ENCODE measurements around the gene PRDM5. TPM values are rescaled to one million over a fixed set of nuclear protein-coding genes. Genes with fewer than 3 reads are reported as not detected.

PRDM5 gene
- total and polyA plus RNA-seq, 2 experiments from 2014 or later, result 8.7 to 12.6 TPM

DNA sequence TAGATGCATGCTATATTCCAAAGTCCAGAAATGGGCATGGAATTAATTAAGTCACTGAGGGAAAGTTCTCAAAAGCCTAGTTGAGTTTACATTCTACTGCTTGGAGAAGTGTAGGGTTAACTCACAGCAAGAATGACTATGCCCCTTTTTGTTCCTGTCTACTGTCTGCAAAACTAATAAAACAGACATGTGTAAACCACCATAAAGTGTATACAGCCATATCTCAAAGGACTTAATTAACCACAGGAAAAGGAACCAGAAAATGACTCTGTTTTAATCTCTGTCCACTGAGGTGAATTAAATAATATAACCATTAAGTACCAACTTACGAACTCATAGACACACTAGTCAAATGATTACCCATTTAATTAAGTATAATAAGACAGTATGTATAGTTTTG lies 84.9 kb downstream of the PRDM5 start:
- Histone ChIP-seq H4K20me1 (ENCODE audit: insufficient read depth) (no peaks in the 10 kb centered on the region), H3K9me2 (ENCODE audit: insufficient read depth) (0 out of 2 replicates have a peak, but pooled peaks cover 3% of the 10 kb centered on the region), H3K36me3 (ENCODE audit: low read depth) (no peaks in the 10 kb centered on the region), H3K27ac (no peak overlapping the region), H3K4me3 (no peak overlapping the region), H3K27me3 (replicated peaks; ENCODE audit: insufficient read depth) (no peaks in the 10 kb centered on the region), H3F3A (ENCODE audit: insufficient read depth) (peaks cover 16% of the 10 kb centered on the region; the same call in 1 of the 2 replicates), H3K4me1 (ENCODE audit: insufficient read depth) (peaks cover 17% of the 10 kb centered on the region), H2AFZ (no peak overlapping the region), H3K9ac (no peak overlapping the region), H3K79me2 (ENCODE audit: insufficient read depth) (no peaks in the 10 kb centered on the region), H3K4me2 (ENCODE audit: unreplicated experiment) (no peak overlapping the region), H3K9me3 (ENCODE audit: low read depth) (no peaks in the 10 kb centered on the region)
- no peak for TF ChIP-seq EZH2 (IDR thresholded peaks at IDR 0.05; ENCODE audit: insufficient read depth, poor library complexity, severe bottlenecking)
- TF ChIP-seq EZH2phosphoT487 (IDR thresholded peaks at IDR 0.05; ENCODE audit: insufficient read depth, low read depth), result no peak
- no peak for DNase-seq
- in situ Hi-C loops (cut with MboI), result no loop called here
- 96 to 97% methylated on average over 1 of the region's 1 CpG for WGBS, 2 experiments (ENCODE audit: low coverage in 1 of 2, low lambda C conversion rate in 2 of 2, missing lambda C conversion rate in 2 of 2)

DNA sequence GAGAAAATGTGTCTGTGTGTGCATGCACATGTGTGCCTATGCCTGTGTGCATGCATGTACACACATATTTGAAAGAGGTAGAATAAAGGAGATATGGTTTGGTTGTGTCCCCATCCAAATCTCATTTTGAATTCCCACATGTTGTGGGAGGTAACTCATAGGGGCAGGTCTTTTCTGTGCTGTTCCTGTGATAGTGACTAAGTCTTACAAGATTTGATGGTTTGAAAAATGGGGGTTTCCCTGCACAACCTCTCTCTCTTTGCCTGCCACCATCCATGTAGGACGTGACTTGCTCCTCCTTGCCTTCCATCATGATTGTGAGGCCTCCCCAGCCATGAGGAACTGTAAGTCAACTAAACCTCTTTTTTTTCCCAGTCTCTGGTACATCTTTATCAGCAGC lies 87.2 kb downstream of the PRDM5 start:
- no peaks in the 10 kb centered on the region for H4K20me1 ChIP-seq (ENCODE audit: insufficient read depth)
- 88 to 100% methylated on average over 1 of the region's 1 CpG for WGBS, 2 experiments (ENCODE audit: low coverage in 1 of 2, low lambda C conversion rate in 2 of 2, missing lambda C conversion rate in 2 of 2)
- H3K27ac ChIP-seq, result no peak overlapping the region
- TF ChIP-seq EZH2 (IDR thresholded peaks at IDR 0.05; ENCODE audit: insufficient read depth, poor library complexity, severe bottlenecking) (no peak), EZH2phosphoT487 (IDR thresholded peaks at IDR 0.05; ENCODE audit: insufficient read depth, low read depth) (no peak)
- no peaks in the 10 kb centered on the region for H3K9me3 ChIP-seq (ENCODE audit: low read depth)
- no peak overlapping the region for H3K4me3 ChIP-seq
- no peak overlapping the region for H3K4me2 ChIP-seq (ENCODE audit: unreplicated experiment)
- in situ Hi-C loops (cut with MboI), result no loop called here
- no peaks in the 10 kb centered on the region for H3K79me2 ChIP-seq (ENCODE audit: insufficient read depth)
- DNase-seq, result no peak
- no peak overlapping the region for H2AFZ ChIP-seq
- no peaks in the 10 kb centered on the region for H3K36me3 ChIP-seq (ENCODE audit: low read depth)
- no peaks in the 10 kb centered on the region for H3F3A ChIP-seq (ENCODE audit: insufficient read depth)
- no peak overlapping the region for H3K9ac ChIP-seq
- H3K9me2 ChIP-seq (ENCODE audit: insufficient read depth), result 0 out of 2 replicates have a peak, but pooled peaks cover 3% of the 10 kb centered on the region
- H3K4me1 ChIP-seq (ENCODE audit: insufficient read depth), result no peaks in the 10 kb centered on the region
- no peaks in the 10 kb centered on the region for H3K27me3 ChIP-seq (replicated peaks; ENCODE audit: insufficient read depth)

DNA sequence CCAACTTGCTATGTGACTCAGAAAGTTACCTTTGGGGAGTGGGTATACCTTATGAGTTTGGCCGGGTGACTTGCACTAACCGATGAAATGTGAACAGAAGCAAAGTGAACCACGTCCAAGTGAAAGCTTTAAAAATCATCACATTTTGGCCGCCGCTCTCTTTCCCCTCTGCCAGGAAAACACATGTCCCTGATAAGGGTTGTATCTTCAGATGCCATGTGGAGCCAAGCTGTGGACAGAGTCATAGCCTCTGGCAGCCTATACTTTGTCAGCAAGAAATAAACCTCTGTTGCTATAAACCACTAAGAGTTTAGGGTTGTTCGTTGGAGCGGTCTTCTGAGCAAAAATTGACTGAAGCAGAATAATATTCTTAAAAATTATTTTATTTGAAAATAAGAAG lies 92.3 kb downstream of the PRDM5 start:
- Histone ChIP-seq H3K9ac (no peak overlapping the region), H3K4me1 (ENCODE audit: insufficient read depth) (no peaks in the 10 kb centered on the region), H3K4me3 (no peak overlapping the region), H2AFZ (no peak overlapping the region), H3K9me2 (ENCODE audit: insufficient read depth) (0 out of 2 replicates have a peak, but pooled peaks cover 3% of the 10 kb centered on the region), H4K20me1 (ENCODE audit: insufficient read depth) (no peaks in the 10 kb centered on the region), H3K27ac (no peak overlapping the region), H3K27me3 (replicated peaks; ENCODE audit: insufficient read depth) (no peaks in the 10 kb centered on the region), H3F3A (ENCODE audit: insufficient read depth) (no peaks in the 10 kb centered on the region), H3K4me2 (ENCODE audit: unreplicated experiment) (no peak overlapping the region), H3K79me2 (ENCODE audit: insufficient read depth) (no peaks in the 10 kb centered on the region), H3K36me3 (ENCODE audit: low read depth) (no peaks in the 10 kb centered on the region), H3K9me3 (ENCODE audit: low read depth) (no peaks in the 10 kb centered on the region)
- DNase-seq, result no peak
- in situ Hi-C loops (cut with MboI), result no loop called here
- WGBS, 2 experiments (ENCODE audit: low coverage in 1 of 2, low lambda C conversion rate in 2 of 2, missing lambda C conversion rate in 2 of 2), result 47 to 52% methylated on average over 7 of the region's 7 CpGs
- no peak for TF ChIP-seq EZH2 (IDR thresholded peaks at IDR 0.05; ENCODE audit: insufficient read depth, poor library complexity, severe bottlenecking)
- TF ChIP-seq EZH2phosphoT487 (IDR thresholded peaks at IDR 0.05; ENCODE audit: insufficient read depth, low read depth), result no peak

DNA sequence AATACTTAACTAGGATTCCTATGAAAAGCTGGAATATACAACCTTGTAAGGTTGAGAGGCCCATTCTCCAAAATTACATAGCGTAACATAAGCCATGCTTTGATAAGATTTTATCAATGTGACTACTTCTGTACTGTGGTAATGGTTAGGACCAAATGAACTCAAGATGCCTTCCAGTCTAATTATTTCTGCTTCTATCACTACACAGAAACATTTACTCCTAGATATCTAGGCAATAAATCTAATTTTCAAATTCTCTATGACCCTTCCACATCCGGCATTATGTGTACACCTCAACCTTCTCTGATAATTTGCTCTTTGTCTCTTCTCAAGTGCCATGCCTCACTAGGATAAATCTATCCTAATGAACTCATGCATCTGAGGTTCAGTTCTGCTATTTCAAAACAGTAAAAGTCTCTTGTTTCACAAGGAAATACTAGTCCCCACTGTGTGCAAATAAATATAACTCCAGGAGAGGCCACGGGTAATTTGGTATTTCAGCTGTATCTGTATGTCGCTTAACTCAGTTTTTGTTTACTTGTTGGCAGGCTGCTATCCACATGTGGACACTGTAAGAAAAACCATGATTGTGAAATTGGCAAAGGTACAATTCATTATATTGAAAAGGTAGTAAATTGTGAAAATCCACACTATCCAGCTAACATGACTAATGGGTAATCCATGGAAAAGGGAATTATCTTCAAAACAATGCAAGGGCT lies 93.3 kb downstream of the PRDM5 start:
- no peaks in the 10 kb centered on the region for H3K9me3 ChIP-seq (ENCODE audit: low read depth)
- no peaks in the 10 kb centered on the region for H3K79me2 ChIP-seq (ENCODE audit: insufficient read depth)
- no peaks in the 10 kb centered on the region for H3K4me1 ChIP-seq (ENCODE audit: insufficient read depth)
- no peaks in the 10 kb centered on the region for H4K20me1 ChIP-seq (ENCODE audit: insufficient read depth)
- WGBS, 2 experiments (ENCODE audit: low coverage in 1 of 2, low lambda C conversion rate in 2 of 2, missing lambda C conversion rate in 2 of 2), result 70 to 72% methylated on average over 4 of the region's 4 CpGs
- no peak overlapping the region for H3K27ac ChIP-seq
- H3K27me3 ChIP-seq (replicated peaks; ENCODE audit: insufficient read depth), result no peaks in the 10 kb centered on the region
- no peak overlapping the region for H3K9ac ChIP-seq
- H3K4me3 ChIP-seq, result no peak overlapping the region
- TF ChIP-seq EZH2phosphoT487 (IDR thresholded peaks at IDR 0.05; ENCODE audit: insufficient read depth, low read depth) (no peak), EZH2 (IDR thresholded peaks at IDR 0.05; ENCODE audit: insufficient read depth, poor library complexity, severe bottlenecking) (no peak)
- H3K4me2 ChIP-seq (ENCODE audit: unreplicated experiment), result no peak overlapping the region
- DNase-seq, result no peak
- H3K9me2 ChIP-seq (ENCODE audit: insufficient read depth), result no peaks in the 10 kb centered on the region
- H2AFZ ChIP-seq, result no peak overlapping the region
- H3K36me3 ChIP-seq (ENCODE audit: low read depth), result no peaks in the 10 kb centered on the region
- no peaks in the 10 kb centered on the region for H3F3A ChIP-seq (ENCODE audit: insufficient read depth)
- in situ Hi-C loops (cut with MboI), result no loop called here

All from GM23248 (cell line).